CD4-positive, alpha-beta T cell treated with Interleukin-17A for 4 hours (primary cell): ENCODE measurements around the gene RBM4.
"Not testable (repeated sequence)": the region's sequence is repeated elsewhere in the genome, so short reads cannot be mapped to it uniquely, and the experiment has no call there.

Source experiments
- DNase-seq: peaks from one replicate; pipeline ENCODE4 v3.0.0-alpha.2; 2020; ENCODE audit warnings: mixed read lengths

RBM4 gene

GRCh38 chr11:66617155-66617834, 21.2 kb upstream of the RBM4 start:
- DNase-seq = no peak

GRCh38 chr11:66619080-66619554, 19.4 kb upstream of the RBM4 start:
- no peak for DNase-seq

- DNase-seq = no peak
Observed at GRCh38 chr11:66624450-66624849, 14.1 kb upstream of the RBM4 start.

GRCh38 chr11:66625041-66625751, 13.3 kb upstream of the RBM4 start:
- DNase-seq = no peak

GRCh38 chr11:66625752-66626149, 12.8 kb upstream of the RBM4 start:
- DNase-seq = no peak

GRCh38 chr11:66626382-66626781, 12.1 kb upstream of the RBM4 start:
- no peak for DNase-seq

GRCh38 chr11:66626926-66627325, 11.6 kb upstream of the RBM4 start:
- DNase-seq = no peak

- DNase-seq = no peak
Observed at GRCh38 chr11:66628061-66628603, 10.4 kb upstream of the RBM4 start.

GRCh38 chr11:66629356-66629755, 9.1 kb upstream of the RBM4 start:
- DNase-seq = no peak

- DNase-seq = no peak
Observed at GRCh38 chr11:66631883-66632282, 6.6 kb upstream of the RBM4 start.

GRCh38 chr11:66632952-66633351, 5.6 kb upstream of the RBM4 start:
- no peak for DNase-seq

GRCh38 chr11:66636411-66636810, 2.1 kb upstream of the RBM4 start:
- DNase-seq = no peak

GRCh38 chr11:66637557-66638176, 836 bp upstream of the RBM4 start:
- DNase-seq = no peak

GRCh38 chr11:66639066-66639813, 737 bp downstream of the RBM4 start:
- DNase-seq = peak; percentile 32

- DNase-seq = not testable (repeated sequence)
Observed at GRCh38 chr11:66639814-66640340, 1.4 kb downstream of the RBM4 start.

GRCh38 chr11:66641834-66642233, 3.3 kb downstream of the RBM4 start:
- DNase-seq = no peak

- no peak for DNase-seq
Observed at GRCh38 chr11:66643745-66644437, 5.4 kb downstream of the RBM4 start.

GRCh38 chr11:66646828-66647227, 8.3 kb downstream of the RBM4 start:
- no peak for DNase-seq

GRCh38 chr11:66649903-66650302, 11.4 kb downstream of the RBM4 start:
- DNase-seq = no peak

GRCh38 chr11:66651016-66651415, 12.5 kb downstream of the RBM4 start:
- DNase-seq = no peak

- no peak for DNase-seq
Observed at GRCh38 chr11:66652651-66653050, 14.1 kb downstream of the RBM4 start.

- no peak for DNase-seq
Observed at GRCh38 chr11:66653123-66653522, 14.6 kb downstream of the RBM4 start.
